GM11168 (cell line): ENCODE measurements around the gene PLCL1.
"Not testable (repeated sequence)": the region's sequence is repeated elsewhere in the genome, so short reads cannot be mapped to it uniquely, and the experiment has no call there.

Experiments used
- in situ Hi-C: fragments of 300-500 bp; cut with MboI; formaldehyde crosslinking; loops from one replicate; pipeline ENCODE4 v1.12.0; 2022; ENCODE audit warnings: low sequenced_read_pairs; ENCODE audit not compliant: unreplicated experiment

Gene PLCL1

DNA sequence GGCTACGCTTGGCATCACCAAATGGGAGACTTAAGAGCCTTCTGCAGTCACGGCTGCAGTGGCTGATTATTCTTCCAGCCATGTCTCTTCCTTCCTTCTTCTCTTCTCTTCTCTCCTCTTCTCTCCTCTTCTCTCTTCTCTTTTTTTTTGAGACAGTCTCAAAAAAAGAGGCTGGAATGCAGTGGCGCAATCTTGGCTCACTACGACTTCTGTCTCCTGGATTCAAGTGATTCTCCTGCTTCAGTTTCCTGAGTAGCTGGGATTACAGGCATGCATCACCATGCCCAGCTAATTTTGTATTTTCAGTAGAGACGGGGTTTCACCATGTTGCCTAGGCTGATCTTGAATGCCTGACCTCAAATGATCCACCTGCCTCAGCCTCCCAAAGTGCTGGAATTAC lies 225.2 kb downstream of the PLCL1 start:
- in situ Hi-C loops: not testable (repeated sequence)

DNA sequence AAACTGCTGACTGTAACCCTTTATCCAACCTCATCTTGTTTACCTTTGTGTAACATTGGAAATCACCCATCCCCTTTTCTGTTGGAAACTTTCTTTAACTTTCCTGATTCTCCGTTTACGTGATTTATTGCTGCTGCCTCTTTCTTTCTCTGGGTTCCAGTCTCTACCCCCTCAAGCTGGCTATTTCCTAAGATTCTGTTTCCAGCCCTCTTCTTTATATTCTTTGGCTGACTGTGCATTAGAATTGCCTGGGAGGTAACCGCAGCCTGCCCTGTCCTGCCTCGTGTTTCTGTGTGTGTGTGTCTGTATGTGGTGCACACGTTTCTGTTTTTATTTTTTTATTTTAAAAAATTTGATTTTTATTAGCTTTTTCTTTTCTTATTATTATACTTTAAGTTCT lies 229.2 kb downstream of the PLCL1 start:
- in situ Hi-C loops: no loop called here

DNA sequence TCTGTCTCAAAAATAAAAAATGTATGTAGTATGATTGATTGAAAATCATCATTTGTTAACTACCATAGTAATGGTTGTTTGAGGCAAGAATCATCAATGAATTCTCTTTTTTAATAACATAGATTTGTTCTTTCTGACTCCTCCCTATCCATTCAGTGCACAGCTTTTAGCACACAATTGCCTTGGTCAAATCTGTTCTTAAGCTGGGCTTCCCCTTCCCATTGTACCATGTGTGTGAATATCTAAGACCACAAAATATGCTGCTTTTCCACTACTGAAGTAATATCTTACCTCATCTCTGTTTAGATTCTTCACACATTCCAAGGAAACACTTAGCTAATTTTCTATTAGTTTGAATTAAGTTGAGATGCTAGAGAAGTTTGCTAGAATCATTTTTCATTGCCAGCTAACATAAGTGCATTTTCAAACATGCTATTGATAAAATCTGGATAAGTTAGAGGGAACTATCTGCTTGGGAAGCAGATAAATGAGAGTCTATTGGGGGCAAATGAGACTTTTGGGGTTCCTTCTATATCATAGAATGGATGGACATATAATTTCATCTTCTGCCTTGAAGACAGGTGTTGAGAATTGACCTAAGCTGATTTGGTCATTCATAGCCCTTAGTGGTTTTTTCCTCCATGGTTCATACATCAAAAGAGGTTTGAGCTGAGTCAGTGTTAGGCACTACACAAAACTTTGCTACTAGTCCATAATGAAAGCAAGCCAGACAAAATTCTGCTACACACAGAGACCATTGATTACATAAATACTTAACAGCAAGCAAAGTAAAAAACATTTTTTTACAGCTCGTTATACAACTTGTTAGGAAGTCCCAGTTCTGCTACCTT lies 231.9 kb downstream of the PLCL1 start:
- in situ Hi-C loops: no loop called here

DNA sequence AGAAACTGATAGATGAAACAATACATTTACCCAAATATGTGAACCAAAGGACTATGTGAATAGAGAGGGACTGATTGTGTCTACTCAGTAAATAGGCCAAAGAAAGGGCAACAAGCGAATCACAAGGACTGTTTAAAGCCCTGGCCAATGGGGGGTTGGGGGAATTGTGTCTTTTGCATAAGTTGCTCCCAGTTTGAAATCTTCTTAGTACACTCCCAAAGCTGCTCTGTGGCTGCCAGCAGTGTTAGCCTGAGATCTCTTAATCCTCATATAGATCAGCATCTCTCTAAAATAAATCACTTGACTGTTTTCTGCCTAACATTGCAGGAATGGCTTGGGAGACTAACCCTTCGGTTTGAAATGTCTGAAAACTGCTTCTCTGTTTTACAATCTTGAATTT lies 236.4 kb downstream of the PLCL1 start:
- in situ Hi-C loops: no loop called here

DNA sequence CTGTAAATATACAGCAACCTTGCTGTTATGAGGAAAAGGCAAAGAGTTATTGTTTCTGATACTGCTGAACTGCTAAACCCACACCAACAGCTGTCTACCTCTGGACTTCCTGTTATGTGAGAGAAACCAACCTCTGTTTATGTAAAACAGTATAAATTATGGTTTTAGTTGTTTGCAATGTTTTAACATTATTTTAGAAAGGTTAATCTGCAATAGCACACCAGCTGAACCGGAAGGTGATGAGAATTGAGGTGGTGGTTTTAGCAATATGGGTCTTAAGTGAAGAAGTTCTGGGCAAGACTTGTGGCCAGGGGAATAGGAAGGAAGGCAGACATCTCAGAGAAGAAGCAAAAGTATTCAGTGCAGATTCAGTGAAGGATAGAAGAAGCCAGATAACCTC lies 237.8 kb downstream of the PLCL1 start:
- in situ Hi-C loops: no loop called here

DNA sequence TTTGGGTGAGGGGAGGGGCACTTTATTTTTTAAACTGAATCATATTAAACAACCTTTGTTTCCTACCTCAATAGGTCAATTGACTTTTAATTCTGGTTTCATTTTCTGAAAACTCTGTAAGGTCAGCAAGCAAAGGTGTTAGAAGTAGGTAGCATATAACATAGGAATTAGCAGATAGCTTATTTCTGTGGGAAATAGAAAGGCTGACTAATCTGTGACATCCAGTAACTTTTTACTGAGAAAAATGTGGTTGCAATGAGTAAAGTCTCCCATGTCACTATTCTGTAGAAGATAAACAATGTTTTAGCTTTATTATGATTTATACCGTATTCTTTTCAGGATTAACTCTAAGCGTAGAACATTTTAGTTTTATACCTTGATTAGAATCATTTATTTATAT lies 240.4 kb downstream of the PLCL1 start:
- in situ Hi-C loops: no loop called here

DNA sequence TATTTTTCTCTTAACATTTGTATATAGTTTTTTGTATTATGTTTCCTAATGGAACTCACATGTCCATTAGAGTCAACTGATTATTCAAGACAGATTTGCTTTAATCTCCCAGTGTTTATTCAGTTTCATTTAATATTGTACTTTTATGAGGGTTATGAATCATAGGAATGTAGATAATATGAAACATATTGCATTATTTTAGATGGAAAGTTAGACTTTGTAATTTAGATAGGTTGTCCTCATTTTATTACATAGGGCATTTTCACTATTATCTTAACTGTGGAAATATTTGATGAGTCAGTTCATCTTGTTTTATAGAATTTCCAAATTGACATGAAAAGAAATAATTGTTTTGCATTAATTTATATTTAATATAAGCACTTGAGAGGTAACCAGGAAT lies 240.8 kb downstream of the PLCL1 start:
- in situ Hi-C loops: no loop called here

DNA sequence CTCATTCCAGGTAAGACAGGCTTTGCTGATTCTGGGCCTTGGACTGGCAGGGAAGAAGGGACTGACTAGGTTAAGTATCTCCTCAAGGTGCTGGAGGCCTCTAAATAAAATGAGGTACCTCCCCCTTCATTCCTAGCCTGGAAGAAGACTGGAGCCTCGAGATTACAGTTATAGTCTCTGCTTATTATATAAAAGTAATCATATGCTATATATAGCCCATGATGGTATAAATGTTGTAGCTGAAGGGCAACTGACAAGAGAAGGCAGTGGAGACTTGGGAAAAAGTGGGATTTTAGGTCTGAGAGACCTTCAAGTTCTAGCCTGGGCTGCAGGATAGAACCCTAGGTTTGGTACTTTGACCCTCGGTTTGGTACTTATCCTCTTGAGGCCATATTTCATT lies 248.3 kb downstream of the PLCL1 start:
- in situ Hi-C loops: loop anchor here (25.0 kb wide), 1 partner anchor 215 kb away; no protein-coding TSS in a partner anchor

DNA sequence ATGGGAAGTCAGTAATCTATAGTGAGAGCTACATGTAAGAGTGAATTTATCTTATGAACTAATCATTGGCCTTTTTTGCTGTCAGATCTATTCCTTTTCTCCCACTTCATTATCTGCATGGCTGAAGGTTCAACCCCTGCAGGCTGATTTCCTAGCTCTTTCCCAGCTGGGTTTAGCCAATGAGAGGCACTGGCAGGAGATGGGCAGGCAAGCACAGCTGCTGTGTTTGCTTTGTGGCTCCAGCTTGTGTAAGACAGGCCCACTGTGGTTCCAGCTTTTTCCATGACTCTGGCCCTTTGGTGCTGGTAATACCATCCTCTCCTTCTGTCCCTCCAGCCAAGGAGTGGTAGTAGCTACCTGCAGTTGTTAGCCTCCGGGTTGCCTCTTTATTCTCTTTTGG lies 248.8 kb downstream of the PLCL1 start:
- in situ Hi-C loops: loop anchor here (25.0 kb wide), 1 partner anchor 216 kb away; no protein-coding TSS in a partner anchor

DNA sequence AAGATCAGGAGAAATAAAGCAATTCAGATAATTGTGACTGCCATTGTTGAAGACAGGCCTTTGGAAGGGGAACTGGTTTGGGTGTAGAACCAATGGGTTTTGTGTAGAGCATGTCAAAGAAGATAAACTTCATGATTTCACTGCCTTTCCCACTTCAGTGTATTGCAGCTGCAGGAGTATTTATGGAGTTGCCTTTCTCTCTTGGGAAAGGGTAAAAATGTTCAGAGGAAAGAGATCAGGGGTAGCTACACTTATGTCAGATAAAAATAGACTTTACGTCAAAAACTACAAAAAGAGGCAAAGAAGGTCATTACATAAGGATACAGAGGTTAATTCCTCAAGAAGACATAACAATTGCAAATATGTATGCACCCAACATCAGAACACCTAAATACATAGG lies 249.4 kb downstream of the PLCL1 start:
- in situ Hi-C loops: loop anchor here (25.0 kb wide), 1 partner anchor 216 kb away; no protein-coding TSS in a partner anchor

DNA sequence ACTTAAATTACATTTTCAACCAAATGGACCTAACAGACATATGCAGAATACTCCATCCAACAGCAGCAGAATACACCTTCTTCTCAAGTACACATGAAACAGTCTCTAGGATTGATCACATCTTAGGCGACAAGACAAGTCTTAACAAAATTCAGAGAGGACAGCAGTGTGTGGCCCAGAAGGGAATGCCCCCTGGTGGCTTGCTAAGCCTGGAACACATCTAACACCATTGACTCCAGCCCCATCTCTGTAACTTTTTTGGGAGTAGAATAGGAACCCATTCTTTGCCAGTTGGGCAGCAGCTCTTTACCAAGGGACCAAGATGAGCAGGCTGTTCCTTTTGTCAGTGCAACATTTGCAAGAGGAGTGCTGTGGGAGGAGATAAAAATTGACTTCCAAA lies 249.9 kb downstream of the PLCL1 start:
- in situ Hi-C loops: loop anchor here (25.0 kb wide), 1 partner anchor 217 kb away; no protein-coding TSS in a partner anchor

DNA sequence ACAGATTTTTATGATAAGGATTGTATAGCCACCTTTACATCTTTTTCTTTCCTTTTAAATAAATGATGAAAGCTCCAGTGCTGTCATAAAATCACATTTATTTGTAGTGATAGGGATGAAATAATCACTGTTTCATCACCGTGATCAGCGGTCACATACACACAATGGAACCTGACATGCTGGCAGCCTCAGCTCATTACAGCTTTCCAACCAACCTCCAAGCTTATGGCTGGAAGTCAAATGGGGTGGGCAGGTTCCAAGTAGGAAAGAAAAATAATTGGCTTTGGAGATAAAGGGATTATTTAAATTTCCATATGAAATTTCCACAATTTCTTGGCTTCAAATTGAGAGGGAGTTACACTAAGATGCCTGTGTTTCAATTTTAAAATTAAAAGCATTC lies 251.3 kb downstream of the PLCL1 start:
- in situ Hi-C loops: loop anchor here (25.0 kb wide), 1 partner anchor 218 kb away; no protein-coding TSS in a partner anchor

DNA sequence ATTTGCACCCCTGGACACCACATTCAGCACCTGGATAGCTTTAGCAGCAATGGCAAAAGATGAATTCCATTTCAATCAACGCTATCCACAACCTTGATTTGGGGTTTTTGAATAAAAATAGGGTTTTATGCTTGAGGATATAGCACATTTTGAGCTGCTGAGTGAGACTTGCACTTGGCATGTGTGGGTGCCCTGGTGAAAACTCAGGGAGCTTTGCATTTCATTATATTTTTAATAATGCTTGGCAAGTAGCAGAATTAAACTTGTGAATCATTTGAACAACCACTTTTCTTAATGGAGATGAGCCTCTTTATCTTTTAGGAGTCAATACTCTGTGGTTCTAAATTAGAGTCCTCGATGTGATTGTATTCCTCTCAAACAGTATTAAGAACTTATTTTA lies 252.4 kb downstream of the PLCL1 start:
- in situ Hi-C loops: loop anchor here (25.0 kb wide), 1 partner anchor 220 kb away; no protein-coding TSS in a partner anchor

DNA sequence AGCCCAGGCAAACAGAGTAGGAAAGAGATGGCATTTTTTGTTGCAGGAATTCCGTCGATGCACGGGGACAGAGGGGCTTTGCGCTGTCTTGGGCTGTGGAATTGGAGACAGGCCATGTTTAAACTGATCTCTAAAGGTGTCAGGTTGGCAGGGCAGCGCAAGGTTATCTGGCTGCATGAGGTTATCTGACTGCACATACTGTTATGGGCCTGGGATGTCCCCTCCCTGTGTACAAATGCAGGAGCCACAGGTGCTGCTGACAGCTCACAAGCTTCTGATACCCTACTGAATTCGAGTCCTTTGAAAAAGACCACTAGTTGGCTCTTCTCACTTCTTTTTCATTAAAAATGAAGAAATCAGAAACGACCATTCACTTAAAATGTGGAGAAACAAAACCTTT lies 255.4 kb downstream of the PLCL1 start:
- in situ Hi-C loops: loop anchor here (25.0 kb wide), 1 partner anchor 222 kb away; no protein-coding TSS in a partner anchor

DNA sequence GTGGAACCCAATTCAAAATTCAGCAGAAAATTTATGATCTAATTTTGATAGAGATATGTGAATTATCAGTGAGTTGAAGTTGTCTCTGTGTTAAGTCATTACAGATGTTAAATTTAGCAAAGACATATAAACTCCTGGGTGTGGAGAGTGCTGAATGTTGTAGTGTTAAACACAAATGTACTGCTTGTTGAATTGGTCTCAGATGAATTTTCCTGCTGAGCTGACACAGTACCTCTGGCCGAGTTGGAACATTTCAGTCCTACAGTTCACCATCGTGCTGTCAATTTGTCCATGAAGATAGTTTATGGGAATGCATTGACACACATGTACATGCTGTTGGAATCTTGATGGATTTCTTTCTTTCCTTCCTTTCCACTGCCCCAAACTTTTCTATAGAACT lies 255.9 kb downstream of the PLCL1 start:
- in situ Hi-C loops: loop anchor here (25.0 kb wide), 1 partner anchor 223 kb away; no protein-coding TSS in a partner anchor

DNA sequence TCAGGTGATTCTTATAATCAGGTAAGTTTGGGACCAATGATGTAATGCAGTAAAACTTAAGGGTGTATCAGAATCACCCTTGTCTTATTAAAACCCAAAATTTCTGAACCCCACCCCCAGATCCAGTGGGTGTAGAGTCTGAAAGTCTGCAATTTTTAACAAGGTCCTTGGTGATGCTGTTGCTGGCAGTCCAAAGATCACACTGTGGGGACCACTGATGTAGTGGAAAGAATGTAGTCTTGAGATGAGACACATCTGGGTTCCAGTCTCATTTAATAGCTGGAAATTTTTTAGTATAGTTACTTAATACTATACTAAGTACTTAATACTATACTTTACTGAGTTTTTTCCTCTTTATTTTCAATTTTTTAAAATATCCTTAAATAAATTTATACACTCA lies 258.4 kb downstream of the PLCL1 start:
- in situ Hi-C loops: loop anchor here (25.0 kb wide), 1 partner anchor 226 kb away; no protein-coding TSS in a partner anchor

DNA sequence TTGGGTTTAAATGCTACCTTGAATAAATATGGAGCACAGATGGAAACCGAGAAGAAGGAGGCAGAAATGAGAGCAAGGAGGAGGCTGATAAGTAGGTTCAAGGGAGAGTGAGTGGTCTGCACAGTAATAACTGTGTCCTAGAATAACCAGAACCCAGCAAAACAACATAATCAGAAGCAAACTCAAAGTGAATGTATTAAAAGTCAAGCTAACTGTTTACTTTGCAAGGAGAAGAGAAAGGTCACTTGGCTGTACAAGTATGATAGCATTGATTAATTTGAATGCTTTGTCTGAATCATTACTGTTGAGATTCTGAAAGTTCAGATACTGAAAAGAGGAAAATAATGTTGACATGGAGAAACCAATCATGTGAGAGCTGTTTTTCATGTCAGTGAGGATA lies 258.8 kb downstream of the PLCL1 start:
- in situ Hi-C loops: loop anchor here (25.0 kb wide), 1 partner anchor 226 kb away; no protein-coding TSS in a partner anchor

DNA sequence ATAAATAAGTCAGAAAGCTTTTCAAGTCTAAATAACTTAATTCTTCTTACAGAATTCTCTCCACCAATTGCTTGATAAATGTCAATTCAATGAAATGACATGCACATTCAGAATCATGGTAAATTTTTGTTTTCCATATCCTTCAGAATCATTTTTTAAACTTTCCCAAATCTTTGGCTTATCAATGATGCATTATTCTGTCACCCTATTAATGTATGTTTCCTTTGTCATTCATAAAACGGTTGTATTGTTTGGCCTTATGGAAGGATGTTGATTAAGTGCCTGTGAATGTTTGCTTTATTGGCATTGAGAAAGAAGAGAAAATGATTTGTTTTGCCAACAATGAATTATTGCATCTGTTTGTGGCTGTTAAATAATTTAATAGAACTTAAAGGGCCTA lies 260.9 kb downstream of the PLCL1 start:
- in situ Hi-C loops: loop anchor here (25.0 kb wide), 1 partner anchor 228 kb away; no protein-coding TSS in a partner anchor

DNA sequence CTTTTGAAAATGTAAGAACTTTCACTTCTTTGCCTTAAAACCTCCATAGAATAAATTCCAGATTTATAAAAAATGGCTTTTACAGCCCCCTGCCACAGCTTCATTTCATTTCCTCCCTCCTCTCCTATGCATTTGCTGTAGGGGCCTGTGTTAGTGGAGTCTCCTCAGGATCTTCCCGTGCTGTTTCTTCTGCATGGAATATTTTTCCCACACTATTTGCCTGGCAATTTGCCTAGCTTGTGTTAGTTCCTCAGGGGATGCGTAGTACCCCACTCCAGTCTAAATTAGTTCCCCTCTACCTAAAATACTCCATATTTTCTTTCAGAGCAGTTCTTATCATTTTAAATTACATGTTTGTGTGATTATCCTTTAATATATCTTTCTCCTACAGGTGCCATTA lies 262.2 kb downstream of the PLCL1 start:
- in situ Hi-C loops: loop anchor here (25.0 kb wide), 1 partner anchor 229 kb away; no protein-coding TSS in a partner anchor

DNA sequence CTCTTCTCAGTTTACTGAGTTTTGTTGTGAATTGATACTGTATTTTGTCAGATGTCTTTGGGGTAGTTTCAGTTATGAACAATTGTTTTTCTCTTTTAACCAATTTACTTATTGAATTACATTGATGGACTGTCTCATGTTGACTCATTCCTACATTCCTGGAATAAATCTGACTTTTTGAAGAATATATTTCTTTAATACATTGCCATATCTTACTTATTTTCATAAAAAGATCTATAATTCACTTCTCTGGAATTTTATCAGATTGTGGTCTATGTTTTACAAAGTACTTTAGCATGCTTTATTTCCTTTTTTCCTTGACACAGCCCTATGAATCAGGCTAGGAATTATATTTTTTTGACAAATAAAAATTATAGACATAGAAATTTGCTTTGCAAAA lies 268.3 kb downstream of the PLCL1 start:
- in situ Hi-C loops: loop anchor here (25.0 kb wide), 1 partner anchor 235 kb away; no protein-coding TSS in a partner anchor

DNA sequence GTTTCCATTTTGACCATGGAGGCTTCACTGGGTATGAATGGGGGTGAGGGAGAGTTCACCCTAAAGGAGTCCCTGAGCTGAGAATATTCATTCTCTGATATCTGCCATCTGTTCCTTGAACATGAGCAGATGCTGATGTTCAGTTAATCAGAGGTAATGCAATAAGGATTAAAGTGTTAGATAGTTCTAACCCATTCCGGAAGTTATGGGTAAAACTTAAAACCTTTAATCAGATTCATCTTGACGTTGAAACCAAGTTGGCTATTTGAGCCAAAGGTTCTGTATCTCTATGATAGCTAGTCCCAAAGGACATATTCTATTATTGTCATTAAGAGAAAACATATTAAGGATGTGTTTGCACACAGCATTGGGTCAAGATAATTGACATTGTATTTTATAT lies 268.9 kb downstream of the PLCL1 start:
- in situ Hi-C loops: loop anchor here (25.0 kb wide), 1 partner anchor 236 kb away; no protein-coding TSS in a partner anchor
